ENCODE data around the gene SYNE2. TPM values are rescaled to one million over a fixed set of nuclear protein-coding genes. Genes with fewer than 3 reads are reported as not detected.

SYNE2 gene
- total RNA-seq, 2 donors from 2014 or later: 86.7 to 97.4 TPM

DNA sequence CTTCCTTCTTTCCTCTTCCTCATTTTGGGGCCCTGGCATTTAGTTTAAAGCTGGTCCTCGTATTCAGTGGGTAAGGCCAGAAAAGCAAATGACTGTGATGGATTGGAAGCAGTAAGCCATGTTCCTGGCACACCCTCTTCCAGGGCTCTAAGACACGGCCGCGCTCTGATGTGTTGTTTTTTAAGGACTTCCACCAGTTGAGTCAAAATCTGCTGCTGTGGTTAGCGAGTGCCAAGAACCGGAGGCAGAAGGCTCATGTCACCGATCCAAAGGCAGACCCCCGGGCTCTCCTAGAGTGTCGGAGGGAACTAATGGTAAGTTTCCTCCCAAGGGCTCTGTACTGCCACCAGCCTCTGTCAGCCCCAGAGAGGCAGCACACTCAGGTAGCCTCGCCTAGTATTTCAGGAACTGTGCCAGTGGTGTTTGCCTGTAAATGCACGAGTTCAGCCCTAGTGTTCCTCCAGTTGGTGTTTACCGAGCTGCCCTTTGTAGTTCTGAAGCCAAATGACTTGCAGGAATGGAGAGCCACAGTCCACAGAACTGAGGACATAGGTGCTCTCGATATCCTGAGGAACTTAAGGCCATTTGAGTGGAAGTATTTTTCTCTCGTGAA is 368.7 kb downstream of the SYNE2 start:
- Mint-ChIP-seq H3K4me3 (no peak overlapping the region), H3K9me3 (no peaks in the 10 kb centered on the region), H3K27me3 (no peaks in the 10 kb centered on the region), H3K4me1 (ENCODE audit: low read depth in 2 of 2) (no peaks in the 10 kb centered on the region), H3K27ac (peak overlapping the region in 1 of 2 donors; percentile 23), H3K36me3 (peaks cover under 1% of the 10 kb centered on the region)
- ATAC-seq (no peak), DNase-seq (ENCODE audit: low spot score) (no peak)

DNA sequence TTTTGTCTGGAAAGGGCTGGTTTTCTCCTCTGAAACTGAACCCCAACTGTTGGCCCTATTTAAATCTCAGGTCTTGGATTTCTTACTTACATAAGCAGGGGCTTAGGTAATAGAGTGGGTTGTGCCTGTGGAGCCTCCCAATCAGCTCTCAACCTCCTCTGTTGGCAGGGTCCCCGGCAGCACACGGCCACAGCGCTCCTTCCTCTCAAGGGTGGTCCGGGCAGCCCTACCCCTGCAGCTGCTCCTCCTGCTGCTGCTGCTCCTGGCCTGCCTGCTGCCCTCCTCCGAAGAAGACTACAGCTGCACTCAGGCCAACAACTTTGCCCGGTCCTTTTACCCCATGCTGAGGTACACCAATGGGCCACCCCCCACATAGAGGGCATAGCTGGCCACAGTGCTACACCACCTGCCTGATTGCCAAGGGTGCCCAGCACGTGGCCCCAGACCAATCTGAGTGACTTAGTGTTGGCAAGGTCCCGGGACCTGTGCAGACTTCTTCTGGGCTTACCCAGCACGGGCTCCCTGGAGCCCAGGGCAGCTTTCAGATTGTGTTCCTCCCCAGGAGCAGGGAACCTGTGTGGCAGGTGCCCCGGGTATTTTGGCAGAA is 372.4 kb downstream of the SYNE2 start:
- no peak for DNase-seq (ENCODE audit: low spot score)
- Mint-ChIP-seq H3K4me1 (ENCODE audit: low read depth in 2 of 2) (no peaks in the 10 kb centered on the region), H3K36me3 (no peaks in the 10 kb centered on the region), H3K27ac (no peak overlapping the region), H3K4me3 (no peak overlapping the region), H3K27me3 (no peaks in the 10 kb centered on the region), H3K9me3 (no peaks in the 10 kb centered on the region)
- ATAC-seq: peak; percentile 38 to 40

DNA sequence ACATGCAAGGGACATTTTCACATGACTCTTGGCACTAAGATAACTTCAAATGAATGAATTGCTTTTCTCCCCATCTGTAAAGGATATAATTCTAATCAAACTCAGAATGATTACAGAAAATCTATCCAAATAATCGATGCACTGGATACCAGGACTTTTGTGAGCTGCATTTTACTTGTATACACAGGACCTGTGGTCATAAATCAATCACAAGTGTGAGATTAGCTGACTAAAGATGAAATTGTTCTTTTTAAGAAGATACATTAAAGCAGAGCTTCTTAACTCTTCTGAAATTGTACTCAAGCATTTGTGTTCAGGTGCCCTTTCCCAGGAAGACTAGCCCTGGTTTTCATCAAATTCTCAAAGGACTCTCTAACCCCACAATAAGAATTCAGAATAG is 375.1 kb downstream of the SYNE2 start:
- H3K36me3 Mint-ChIP-seq: no peaks in the 10 kb centered on the region

DNA sequence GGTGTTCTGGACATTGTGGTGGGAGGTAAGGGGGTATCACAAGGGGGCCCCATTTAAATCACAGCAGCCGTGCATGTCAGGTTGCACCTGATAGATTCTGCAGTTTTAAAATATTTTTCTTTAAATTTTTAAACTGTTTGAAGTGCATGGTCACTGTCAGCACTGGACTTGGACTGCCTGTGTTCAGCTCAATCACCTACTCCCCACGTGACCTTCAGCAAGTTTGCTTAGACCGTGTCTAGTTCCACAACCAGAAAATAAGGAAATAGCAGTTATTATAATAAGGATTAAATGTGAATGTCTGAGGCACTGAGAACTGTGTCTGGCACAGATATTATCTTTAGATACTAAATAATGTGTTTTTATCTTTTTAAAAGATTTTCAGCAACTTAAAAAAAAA is 376.7 kb downstream of the SYNE2 start:
- Mint-ChIP-seq H3K4me3 (no peak overlapping the region), H3K27ac (no peak overlapping the region), H3K36me3 (no peaks in the 10 kb centered on the region), H3K27me3 (no peaks in the 10 kb centered on the region), H3K9me3 (no peaks in the 10 kb centered on the region), H3K4me1 (ENCODE audit: low read depth in 2 of 2) (peaks cover 14% of the 10 kb centered on the region in 2 donors)
- DNase-seq (ENCODE audit: low spot score) (no peak), ATAC-seq (no peak)

More for the DNA sequence above, 375.1 kb downstream of the SYNE2 start:
- ATAC-seq (no peak), DNase-seq (ENCODE audit: low spot score) (no peak)
- Mint-ChIP-seq H3K9me3 (no peaks in the 10 kb centered on the region), H3K27me3 (no peaks in the 10 kb centered on the region), H3K4me1 (ENCODE audit: low read depth in 2 of 2) (peaks cover 10 to 13% of the 10 kb centered on the region in 2 donors), H3K27ac (no peak overlapping the region), H3K4me3 (no peak overlapping the region)

DNA sequence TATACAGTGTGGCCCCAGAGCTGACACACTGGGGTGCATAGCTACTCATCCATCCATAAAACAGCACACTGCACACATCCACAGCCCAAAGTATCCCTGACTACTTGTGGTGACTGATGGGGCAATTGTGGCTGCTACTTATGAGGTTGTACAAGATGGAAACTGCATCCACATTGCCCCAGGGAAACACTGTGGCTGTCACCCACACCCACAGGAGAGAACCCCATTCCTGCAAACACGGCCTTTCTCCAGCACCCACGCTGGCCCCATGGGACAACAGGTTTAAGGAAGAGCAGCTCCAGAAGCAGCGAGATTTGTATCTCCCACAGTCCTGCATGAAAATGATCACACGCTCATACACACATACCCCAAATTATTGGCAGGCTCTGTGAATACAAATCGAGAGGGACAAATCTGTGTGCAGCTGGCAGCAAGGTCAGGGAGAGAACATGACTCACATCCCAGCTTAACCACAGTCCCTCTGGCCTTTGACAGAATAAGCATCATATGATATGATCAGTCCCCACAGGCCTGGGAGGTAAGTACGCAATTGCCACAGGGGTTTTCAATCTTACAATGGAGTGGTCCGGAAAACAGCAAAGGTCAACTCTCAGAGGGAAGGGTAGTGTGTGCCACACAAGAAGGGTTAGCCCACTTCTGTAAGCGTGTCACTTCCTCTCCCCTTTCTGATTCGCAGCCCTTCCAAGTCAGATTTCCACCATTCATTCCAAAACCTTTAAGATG is 379.5 kb downstream of the SYNE2 start:
- no peak for DNase-seq (ENCODE audit: low spot score)
- peak; percentile 89 to 92 for ATAC-seq
- H3K36me3 Mint-ChIP-seq: no peaks in the 10 kb centered on the region
- peaks cover 23 to 25% of the 10 kb centered on the region in 2 donors for H3K4me1 Mint-ChIP-seq (ENCODE audit: low read depth in 2 of 2)
- H3K4me3 Mint-ChIP-seq: peak overlapping the region; percentile 36
- no peaks in the 10 kb centered on the region for H3K9me3 Mint-ChIP-seq
- no peaks in the 10 kb centered on the region for H3K27me3 Mint-ChIP-seq
- H3K27ac Mint-ChIP-seq: peak overlapping the region; percentile 67 to 71

DNA sequence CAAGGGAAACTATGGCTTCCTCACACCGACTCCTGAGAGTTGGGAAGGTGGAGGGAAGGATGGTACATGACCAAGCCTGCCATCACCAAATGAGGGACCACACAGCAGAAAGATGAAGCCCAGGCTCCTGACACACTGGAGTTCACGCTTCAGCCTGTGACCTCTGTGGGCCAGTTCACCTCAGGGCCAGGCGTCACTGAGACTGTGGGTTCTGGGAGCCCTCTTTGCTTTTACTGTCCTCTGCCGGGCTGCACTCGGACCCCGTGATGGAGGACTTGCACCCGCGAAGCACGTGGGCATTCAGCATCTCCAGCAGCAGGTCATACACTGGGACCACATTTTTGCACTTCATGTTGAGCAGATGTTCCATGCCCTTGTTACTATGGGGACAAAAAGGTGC is 380.1 kb downstream of the SYNE2 start:
- Mint-ChIP-seq H3K27ac (peak overlapping the region; percentile 67 to 71), H3K27me3 (no peaks in the 10 kb centered on the region), H3K4me3 (peak overlapping the region; percentile 36), H3K4me1 (ENCODE audit: low read depth in 2 of 2) (peaks cover 23 to 27% of the 10 kb centered on the region in 2 donors), H3K9me3 (no peaks in the 10 kb centered on the region), H3K36me3 (no peaks in the 10 kb centered on the region)
- DNase-seq (ENCODE audit: low spot score): no peak
- ATAC-seq: no peak

DNA sequence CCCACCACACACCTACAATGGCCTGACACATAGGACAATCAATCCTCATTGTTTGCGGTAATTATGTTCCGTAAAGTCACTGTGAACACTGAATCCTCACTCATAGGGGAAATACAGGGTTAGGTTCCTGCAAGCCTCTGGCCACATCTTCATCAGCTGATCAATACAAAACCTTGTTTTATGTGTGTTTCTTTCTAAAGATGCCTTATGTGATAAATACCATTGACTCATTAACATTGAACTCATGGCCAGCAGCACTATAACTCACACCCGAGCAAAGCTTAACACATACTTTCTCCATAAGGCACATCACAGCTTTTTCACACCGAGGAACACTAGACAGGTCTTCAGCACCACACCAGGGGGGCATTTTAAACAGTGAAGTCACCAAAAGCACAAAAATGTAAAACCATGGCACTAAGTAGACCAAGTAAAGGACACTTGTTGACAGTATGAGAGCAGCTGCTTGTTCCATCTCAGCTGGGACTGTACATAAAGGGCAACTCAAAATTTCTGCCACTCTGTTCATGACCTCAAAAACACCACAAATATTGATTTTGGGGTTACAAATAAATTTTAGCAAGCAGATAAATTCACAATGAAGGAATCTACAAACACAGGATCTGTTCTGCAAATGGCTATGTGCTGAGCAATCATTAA is 380.9 kb downstream of the SYNE2 start:
- H3K27me3 Mint-ChIP-seq: no peaks in the 10 kb centered on the region
- H3K27ac Mint-ChIP-seq: peak overlapping the region in 1 of 2 donors; percentile 71
- ATAC-seq: no peak

DNA sequence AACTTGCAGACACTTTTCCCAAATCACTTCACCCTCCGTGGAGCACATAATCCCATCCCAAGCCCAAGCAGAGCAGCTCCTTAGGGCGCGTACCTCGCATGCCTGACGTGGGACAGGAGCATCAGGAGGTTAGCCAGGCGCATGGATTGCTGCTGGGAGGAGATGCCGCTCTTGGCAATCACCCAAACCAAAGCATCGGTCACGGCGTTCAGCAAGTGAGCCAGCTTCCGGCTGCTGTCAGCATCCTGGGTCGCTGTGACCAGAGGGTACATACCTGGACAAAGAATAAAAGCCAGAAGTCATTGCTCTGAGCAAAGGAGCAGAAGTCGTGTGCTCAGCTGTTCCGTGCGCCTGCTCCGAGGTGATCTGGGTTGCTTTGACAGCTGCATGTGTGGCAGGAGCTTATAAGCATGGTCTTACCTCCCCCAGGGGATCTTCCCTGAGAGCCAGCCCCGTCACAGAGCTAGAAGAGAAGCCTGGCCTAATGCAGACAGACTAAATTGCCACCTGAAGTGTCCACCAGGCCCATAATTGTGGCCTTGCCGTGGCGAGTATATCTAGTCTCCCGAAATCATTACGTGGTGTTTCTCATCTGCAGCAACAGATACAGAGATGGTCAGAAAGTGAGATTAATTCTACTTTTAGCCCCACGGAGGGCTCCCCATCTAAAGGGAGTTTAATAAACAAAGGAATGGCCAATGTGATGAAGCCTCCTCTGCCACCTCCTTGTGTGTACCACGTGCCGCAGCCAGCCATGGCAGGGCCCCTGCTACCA is 382.3 kb downstream of the SYNE2 start:
- peak overlapping the region in 1 of 2 donors; percentile 71 for H3K27ac Mint-ChIP-seq
- no peak overlapping the region for H3K4me3 Mint-ChIP-seq
- no peaks in the 10 kb centered on the region for H3K27me3 Mint-ChIP-seq
- peaks cover 23 to 29% of the 10 kb centered on the region in 2 donors for H3K4me1 Mint-ChIP-seq (ENCODE audit: low read depth in 2 of 2)
- ATAC-seq (no peak), DNase-seq (ENCODE audit: low spot score) (no peak)
- H3K9me3 Mint-ChIP-seq: no peaks in the 10 kb centered on the region
- no peaks in the 10 kb centered on the region for H3K36me3 Mint-ChIP-seq

More for the DNA sequence above, 380.9 kb downstream of the SYNE2 start:
- no peaks in the 10 kb centered on the region for H3K36me3 Mint-ChIP-seq
- H3K4me1 Mint-ChIP-seq (ENCODE audit: low read depth in 2 of 2): peaks cover 23 to 27% of the 10 kb centered on the region in 2 donors
- no peaks in the 10 kb centered on the region for H3K9me3 Mint-ChIP-seq
- DNase-seq (ENCODE audit: low spot score): no peak
- no peak overlapping the region for H3K4me3 Mint-ChIP-seq

DNA sequence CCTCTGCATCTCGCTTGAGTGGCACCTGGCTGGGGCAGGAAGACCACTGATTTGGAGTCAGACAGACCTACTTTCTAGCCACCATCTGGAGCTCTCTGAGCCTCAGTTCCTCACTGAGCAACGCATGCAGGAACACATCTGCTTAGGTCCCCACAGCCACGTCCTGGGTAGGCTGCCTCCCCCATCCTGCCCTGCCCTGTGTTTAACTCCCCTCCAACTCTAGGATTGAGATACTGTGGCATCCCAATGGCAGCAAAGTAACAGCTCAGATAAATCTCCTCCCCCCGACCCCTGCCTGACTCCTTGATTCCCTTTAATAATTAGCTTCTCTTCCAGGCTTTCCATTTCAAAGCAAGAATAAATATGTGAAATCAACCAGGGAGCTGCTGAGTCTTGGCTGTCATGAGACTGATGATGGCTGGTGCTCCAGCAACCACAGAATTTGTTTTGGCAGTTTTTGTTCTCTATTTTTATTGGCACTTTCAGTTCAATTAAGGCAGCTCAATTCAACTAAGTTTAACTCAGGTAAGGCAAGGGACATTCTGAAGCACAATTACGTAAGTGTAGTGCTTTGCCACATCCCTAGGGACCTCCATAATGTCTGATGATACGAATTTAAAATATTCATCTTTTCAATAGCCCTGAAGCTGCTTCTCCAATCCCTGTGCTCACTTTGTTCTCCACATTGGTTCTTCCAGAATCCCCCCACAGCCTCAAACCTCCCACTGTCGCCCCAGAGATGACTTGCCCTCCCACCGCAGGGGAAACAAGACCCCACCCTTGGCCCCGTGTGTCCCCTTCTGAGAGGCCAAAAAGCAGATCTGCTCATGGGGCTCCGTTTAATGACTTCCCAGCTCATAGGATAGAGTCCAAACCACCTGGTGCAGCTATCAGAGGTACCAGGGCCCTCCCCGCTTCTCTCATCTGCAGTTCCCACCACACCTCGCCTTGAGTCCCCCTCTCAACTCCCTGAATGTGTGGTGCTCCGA is 383.1 kb downstream of the SYNE2 start:
- H3K4me1 Mint-ChIP-seq (ENCODE audit: low read depth in 2 of 2): peaks cover 23 to 29% of the 10 kb centered on the region in 2 donors
- peak overlapping the region in 1 of 2 donors; percentile 51 for H3K27ac Mint-ChIP-seq
- no peak overlapping the region for H3K4me3 Mint-ChIP-seq
- DNase-seq (ENCODE audit: low spot score) (no peak), ATAC-seq (no peak)
- peaks cover 0 to 2% of the 10 kb centered on the region in 2 donors for H3K27me3 Mint-ChIP-seq
- H3K9me3 Mint-ChIP-seq: no peaks in the 10 kb centered on the region
- no peaks in the 10 kb centered on the region for H3K36me3 Mint-ChIP-seq

DNA sequence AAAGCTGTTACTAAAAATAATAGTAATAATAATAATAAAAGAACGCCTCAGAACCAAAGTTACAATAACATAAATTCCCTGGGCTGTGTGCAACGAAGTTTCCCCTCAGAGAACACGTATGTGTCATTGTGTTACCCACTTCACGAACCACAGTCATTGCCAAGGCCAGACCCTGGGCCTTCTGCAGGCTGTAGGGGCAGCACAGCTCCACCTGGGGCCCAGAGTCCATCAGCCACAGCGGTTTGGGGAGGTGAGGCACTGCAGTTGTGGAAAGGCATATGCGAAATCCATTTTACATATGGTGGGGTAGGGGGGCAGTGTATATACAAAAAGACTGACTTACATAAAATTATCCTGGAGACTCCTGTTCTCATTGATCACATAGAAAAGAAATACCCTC is 385.2 kb downstream of the SYNE2 start:
- Mint-ChIP-seq H3K9me3 (no peaks in the 10 kb centered on the region), H3K36me3 (no peaks in the 10 kb centered on the region), H3K4me3 (no peak overlapping the region), H3K27ac (peak overlapping the region in 1 of 2 donors; percentile 39), H3K4me1 (ENCODE audit: low read depth in 2 of 2) (peaks cover 9 to 19% of the 10 kb centered on the region in 2 donors), H3K27me3 (peaks cover 0 to 10% of the 10 kb centered on the region in 2 donors)
- DNase-seq (ENCODE audit: low spot score): no peak
- ATAC-seq: no peak

DNA sequence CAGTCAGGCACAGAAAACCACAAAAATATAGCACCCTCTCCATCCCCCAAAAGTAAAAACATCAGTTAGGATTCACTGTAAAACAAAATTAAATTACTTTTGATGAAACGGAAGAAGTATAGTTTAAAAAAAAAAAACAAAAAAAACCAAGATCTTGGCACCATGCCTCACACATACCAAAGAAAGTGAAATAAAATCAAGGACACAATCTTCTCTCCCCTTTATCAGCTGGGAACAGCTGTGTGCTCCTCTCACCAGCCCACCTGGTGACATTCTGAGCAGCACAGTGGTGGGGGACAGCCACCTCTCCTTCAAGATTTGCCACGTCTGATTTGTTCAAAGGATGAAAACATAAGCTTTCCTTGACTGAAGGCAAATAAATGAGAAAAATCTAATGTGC is 385.8 kb downstream of the SYNE2 start:
- Mint-ChIP-seq H3K4me1 (ENCODE audit: low read depth in 2 of 2) (peaks cover 9 to 19% of the 10 kb centered on the region in 2 donors), H3K36me3 (no peaks in the 10 kb centered on the region), H3K27ac (peak overlapping the region in 1 of 2 donors; percentile 39), H3K4me3 (no peak overlapping the region), H3K27me3 (peaks cover 0 to 10% of the 10 kb centered on the region in 2 donors), H3K9me3 (no peaks in the 10 kb centered on the region)
- DNase-seq (ENCODE audit: low spot score): no peak
- no peak for ATAC-seq

DNA sequence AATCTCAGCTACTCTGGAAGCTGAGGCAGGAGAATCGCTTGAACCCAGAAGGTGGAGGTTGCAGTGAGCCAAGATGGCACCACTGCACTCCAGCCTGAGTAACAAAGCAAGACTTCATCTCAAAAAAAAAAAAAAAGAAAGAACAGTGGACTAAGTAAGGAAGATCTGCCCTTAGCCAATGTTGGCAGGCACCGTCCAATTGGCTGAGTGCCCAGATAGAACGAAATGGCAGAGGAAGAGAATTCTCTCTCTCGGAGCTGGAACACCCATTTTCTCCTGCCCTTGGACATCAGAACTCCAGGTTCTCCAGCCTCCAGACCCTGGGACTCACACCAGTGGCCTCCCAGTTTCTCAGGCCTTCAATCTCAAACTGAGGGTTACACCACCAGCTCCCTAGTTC is 391.5 kb downstream of the SYNE2 start:
- Mint-ChIP-seq H3K27me3 (peaks cover 14 to 23% of the 10 kb centered on the region in 2 donors), H3K27ac (no peak overlapping the region), H3K4me1 (ENCODE audit: low read depth in 2 of 2) (no peaks in the 10 kb centered on the region), H3K4me3 (no peak overlapping the region), H3K36me3 (no peaks in the 10 kb centered on the region), H3K9me3 (no peaks in the 10 kb centered on the region)
- ATAC-seq (no peak), DNase-seq (ENCODE audit: low spot score) (no peak)

Measured in natural killer cell treated with Interleukin-12 subunit alpha and Interleukin-12 subunit beta and Interleukin-15 and Interleukin-18, amount 100 ng/mL, for 72 hours (primary cell).